ENCODE results near the gene MGAT5. TPM values are rescaled to one million over a fixed set of nuclear protein-coding genes. Genes with fewer than 3 reads are reported as not detected.

MGAT5 gene
- total RNA-seq, 1 donor from 2014 or later: 32.5 TPM

- Histone ChIP-seq H3K36me3 (ENCODE audit: control insufficient read depth, insufficient read depth, low read length) (no peaks in the 10 kb centered on the region), H3K4me3 (ENCODE audit: low read depth, low read length) (no peak overlapping the region), H3K27me3 (ENCODE audit: control insufficient read depth, insufficient read depth, low read length) (no peaks in the 10 kb centered on the region)
- DNase-seq (ENCODE audit: low read depth): no peak
- TF ChIP-seq CTCF (IDR thresholded peaks at IDR 0.05; ENCODE audit: insufficient read depth, low read length, poor library complexity, severe bottlenecking): no peak
Observed at GRCh38 chr2:134280231-134280630, 26.4 kb downstream of the MGAT5 start.

- Histone ChIP-seq H3K36me3 (ENCODE audit: control insufficient read depth, insufficient read depth, low read length) (no peaks in the 10 kb centered on the region), H3K27me3 (ENCODE audit: control insufficient read depth, insufficient read depth, low read length) (no peaks in the 10 kb centered on the region), H3K4me3 (ENCODE audit: low read depth, low read length) (no peak overlapping the region)
- DNase-seq (ENCODE audit: low read depth): no peak
- no peak for TF ChIP-seq CTCF (IDR thresholded peaks at IDR 0.05; ENCODE audit: insufficient read depth, low read length, poor library complexity, severe bottlenecking)
Observed at GRCh38 chr2:134280726-134281125, 26.9 kb downstream of the MGAT5 start.

GRCh38 chr2:134281815-134282419, 28.0 kb downstream of the MGAT5 start:
- Histone ChIP-seq H3K4me3 (ENCODE audit: low read depth, low read length) (no peak overlapping the region), H3K27me3 (ENCODE audit: control insufficient read depth, insufficient read depth, low read length) (no peaks in the 10 kb centered on the region), H3K36me3 (ENCODE audit: control insufficient read depth, insufficient read depth, low read length) (no peaks in the 10 kb centered on the region)
- DNase-seq (ENCODE audit: low read depth): no peak
- no peak for TF ChIP-seq CTCF (IDR thresholded peaks at IDR 0.05; ENCODE audit: insufficient read depth, low read length, poor library complexity, severe bottlenecking)

GRCh38 chr2:134282629-134283400, 28.9 kb downstream of the MGAT5 start:
- DNase-seq (ENCODE audit: low read depth): no peak
- H3K27me3 ChIP-seq (ENCODE audit: control insufficient read depth, insufficient read depth, low read length): no peaks in the 10 kb centered on the region
- no peaks in the 10 kb centered on the region for H3K36me3 ChIP-seq (ENCODE audit: control insufficient read depth, insufficient read depth, low read length)
- H3K4me3 ChIP-seq (ENCODE audit: low read depth, low read length): no peak overlapping the region
- TF ChIP-seq CTCF (IDR thresholded peaks at IDR 0.05; ENCODE audit: insufficient read depth, low read length, poor library complexity, severe bottlenecking): no peak

- Histone ChIP-seq H3K36me3 (ENCODE audit: control insufficient read depth, insufficient read depth, low read length) (no peaks in the 10 kb centered on the region), H3K4me3 (ENCODE audit: low read depth, low read length) (no peak overlapping the region), H3K27me3 (ENCODE audit: control insufficient read depth, insufficient read depth, low read length) (no peaks in the 10 kb centered on the region)
- no peak for TF ChIP-seq CTCF (IDR thresholded peaks at IDR 0.05; ENCODE audit: insufficient read depth, low read length, poor library complexity, severe bottlenecking)
- no peak for DNase-seq (ENCODE audit: low read depth)
Observed at GRCh38 chr2:134283661-134284060, 29.8 kb downstream of the MGAT5 start.

Data from kidney epithelial cell (primary cell).